Measurements from ENCODE around the gene SPO11.
"Not testable (repeated sequence)": the region's sequence is repeated elsewhere in the genome, so short reads cannot be mapped to it uniquely, and the experiment has no call there.

SPO11 gene

DNA sequence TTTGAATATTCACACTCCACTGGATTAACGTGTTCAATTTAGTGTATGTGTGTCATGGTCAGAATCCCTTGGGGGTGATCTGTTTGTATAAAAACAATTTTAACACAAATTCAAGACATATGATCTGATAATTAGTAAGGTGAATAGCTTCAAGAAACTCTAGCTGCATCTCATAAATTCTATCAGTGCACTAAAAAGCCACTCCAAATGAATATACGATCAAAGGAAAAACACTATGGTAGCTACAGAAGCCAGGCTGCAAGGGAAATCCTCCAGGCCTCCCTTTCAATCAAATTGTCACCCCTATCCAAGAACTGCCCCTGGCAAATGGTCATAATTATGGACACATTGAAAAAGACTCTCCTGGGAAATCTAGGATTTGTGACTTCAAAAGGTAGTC, 12.1 kb downstream of the SPO11 start:
- no peak for DNase-seq (ENCODE audit: low read depth)

DNA sequence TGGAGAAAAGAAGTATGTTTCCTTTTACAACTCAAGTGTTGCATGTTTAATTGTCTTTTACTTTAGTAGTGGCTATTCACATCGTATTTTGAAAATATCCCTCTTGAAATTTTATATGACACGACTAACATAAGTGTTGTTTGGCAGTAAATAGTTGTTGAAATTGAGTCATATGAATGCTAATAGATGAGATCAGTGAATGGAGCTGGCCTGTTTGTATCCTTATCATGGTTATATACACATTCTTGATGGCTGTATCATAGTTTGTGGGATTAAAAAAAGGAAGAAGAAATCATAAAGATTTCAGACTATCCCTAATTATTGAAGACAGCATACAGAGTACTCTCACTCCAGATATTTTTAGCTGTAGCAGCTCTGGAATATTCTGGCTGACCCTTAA, 13.2 kb downstream of the SPO11 start:
- DNase-seq (ENCODE audit: low read depth) = no peak

DNA sequence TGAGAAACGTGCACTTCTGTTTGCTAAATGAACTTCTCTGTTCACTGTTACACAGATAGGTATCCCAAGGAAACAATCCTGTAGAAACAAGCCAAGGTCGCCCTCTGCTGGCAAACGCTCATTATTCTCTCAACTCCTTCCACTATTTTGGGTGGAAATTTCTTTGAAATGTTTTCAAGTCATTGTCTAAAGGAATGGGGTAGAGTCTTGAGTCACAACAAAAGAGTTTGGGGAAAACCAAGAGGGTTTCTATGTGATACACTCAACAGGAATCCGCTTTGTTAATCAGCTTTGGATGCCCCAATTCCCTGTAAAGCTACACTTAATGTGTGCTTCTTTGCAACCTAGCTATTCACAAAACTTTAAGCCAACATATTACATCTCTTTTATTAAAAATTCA, 16.9 kb downstream of the SPO11 start:
- peak; percentile 73 for DNase-seq (ENCODE audit: low read depth)

DNA sequence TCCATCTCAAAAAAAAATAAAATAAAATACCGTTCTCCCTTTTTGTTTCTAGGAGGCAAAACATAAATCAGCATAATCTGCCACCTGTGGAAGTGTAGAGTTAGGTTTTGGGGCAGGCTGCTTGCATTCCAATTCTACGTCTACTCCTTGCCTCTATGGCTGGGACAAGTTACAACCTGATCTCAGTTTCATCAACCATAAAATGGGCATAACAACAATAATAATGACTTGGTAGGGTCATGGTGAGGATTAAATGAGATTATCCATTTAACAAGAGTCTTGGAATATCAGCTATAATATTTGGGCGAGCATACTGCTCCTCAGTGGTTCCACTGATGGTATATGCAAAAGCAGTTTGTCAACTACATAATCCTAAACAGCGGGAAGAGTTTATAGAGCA, 17.8 kb downstream of the SPO11 start:
- no peak for DNase-seq (ENCODE audit: low read depth)

DNA sequence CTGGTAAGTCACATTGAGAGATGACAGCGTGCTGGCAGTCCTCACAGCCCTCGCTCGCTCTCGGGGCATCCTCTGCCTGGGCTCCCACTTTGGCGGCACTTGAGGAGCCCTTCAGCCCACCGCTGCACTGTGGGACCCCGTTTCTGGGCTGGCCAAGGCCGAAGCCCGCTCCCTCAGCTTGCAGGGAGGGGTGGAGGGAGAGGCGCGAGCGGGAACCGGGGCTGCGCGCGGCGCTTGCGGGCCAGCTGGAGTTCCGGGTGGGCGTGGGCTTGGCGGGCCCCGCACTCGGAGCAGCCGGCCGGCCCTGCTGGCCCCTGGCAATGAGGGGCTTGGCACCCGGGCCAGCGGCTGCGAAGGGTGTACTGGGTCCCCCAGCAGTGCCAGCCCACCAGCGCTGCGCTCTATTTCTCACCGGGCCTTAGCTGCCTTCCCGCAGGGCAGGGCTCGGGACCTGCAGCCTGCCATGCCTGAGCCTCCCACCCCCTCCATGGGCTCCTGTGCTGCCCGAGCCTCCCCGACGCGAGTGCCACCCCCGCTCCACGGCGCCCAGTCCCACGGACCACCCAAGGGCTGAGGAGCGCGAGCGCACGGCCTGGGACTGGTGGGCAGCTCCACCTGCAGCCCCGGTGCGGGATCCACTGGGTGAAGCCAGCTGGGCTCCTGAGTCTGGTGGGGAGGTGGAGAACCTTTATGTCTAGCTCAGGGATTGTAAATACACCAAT, 18.8 kb downstream of the SPO11 start:
- not testable (repeated sequence) for DNase-seq (ENCODE audit: low read depth)

DNA sequence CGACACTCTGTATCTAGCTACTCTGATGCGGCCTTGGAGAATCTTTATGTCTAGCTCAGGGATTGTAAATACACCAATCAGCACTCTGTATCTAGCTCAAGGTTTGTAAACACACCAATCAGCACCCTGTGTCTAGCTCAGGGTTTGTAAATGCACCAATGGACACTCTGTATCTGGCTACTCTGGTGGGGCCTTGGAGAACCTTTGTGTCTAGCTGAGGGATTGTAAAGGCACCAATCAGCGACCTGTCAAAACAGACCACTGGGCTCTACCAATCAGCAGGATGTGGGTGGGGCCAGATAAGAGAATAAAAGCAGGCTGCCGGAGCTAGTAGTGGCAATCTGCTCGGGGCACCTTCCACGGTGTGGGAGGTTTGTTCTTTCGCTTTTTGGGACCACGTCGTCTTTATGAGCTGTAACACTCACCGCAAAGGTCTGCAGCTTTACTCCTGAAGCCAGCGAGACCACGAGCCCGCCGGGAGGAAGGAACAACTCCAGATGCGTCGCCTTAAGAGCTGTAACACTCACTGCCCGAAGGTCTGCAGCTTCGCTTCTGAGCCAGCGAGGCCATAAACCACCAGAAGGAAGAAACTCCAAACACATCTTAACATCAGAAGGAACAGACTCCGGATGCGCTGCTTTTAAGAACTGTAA, 19.4 kb downstream of the SPO11 start:
- DNase-seq (ENCODE audit: low read depth) = not testable (repeated sequence)

DNA sequence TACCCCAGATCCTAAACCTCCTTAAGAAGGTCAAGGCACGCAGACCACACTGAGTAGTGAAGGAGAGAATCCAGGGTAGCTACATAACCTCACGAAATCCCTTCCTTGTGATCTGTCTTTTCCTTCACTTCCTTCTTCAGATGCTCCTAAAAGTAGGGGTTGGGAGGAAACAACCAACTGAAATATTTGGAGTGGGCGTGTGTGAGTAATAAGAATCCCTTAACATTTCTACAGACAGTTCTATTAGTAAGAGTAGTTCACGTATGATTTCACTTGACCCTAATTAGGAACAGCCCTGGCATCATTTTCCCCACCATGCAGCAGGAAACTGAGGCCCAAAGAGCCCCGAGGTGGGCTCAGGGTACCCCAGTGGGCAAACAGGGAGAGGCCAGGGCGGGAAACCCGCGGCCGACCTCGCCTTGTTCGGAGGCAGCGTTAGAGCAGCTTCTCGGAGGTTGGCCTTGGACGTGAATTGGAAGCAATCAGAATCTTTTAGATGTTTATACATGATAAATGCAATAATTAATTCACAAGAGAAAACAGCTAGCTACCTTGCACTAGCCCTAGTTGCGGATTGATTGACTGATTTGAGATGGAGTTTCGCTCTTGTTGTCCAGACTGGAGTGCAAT, 20.6 kb downstream of the SPO11 start:
- peak; percentile 9 for DNase-seq (ENCODE audit: low read depth)

DNA sequence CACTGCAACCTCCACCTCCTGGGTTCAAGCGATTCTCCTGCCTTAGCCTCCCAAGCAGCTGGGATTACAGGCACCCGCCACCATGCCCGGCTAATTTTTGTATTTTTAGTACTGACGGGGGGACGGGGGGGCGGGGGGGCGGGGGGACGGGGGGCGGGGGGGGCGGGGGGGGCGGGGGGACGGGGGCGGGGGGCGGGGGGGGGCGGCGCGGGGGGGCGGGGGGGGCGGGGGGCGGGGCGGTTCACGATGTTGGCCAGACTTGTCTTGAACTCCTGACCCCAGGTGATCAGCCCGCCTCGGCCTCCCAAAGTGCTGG, 21.1 kb downstream of the SPO11 start:
- not testable (repeated sequence) for DNase-seq (ENCODE audit: low read depth)

DNA sequence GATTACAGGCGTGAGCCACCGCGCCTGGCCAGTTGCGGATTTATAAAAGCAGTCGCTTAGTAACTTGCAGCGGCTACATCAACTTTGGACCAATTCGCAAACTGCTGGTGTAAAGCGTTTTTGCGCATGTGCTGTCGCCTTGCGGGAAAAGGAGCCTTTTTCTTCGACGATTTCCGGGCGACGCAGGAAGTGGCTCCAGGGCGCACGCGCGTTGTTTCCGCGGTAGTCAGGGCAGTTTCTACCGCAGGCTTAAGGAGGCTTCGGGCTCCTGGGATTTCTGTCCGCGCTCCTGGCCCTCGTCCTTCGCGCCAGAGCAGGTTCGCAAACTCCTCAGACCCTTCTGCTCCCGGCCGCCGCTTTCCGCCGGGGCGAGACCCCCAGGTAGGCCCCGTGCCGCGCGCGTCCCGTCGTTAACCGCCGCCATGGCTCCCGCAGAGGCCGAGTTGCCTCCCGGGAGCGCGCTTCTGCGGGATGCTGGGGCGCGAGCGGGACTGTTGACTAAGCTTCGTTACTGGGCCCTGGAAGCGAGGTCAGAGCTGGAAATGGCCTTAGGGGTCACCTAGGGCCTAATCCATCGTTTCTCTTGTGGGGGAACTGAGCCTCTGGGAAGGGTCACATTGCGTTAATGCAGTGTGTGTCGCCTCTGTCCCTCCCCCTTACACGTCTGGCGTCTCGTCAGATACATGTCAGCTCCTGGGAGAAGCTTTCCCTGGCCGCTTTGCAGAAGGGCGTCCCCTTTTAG, 21.6 kb downstream of the SPO11 start, which contains the start of gene RAE1:
Gene RAE1 (plus strand): TSS at position 214 of the 742 bp plus-strand sequence. CDS start 2,784 bp downstream, outside the sequence.
- DNase-seq (ENCODE audit: low read depth) = peak; percentile 88

DNA sequence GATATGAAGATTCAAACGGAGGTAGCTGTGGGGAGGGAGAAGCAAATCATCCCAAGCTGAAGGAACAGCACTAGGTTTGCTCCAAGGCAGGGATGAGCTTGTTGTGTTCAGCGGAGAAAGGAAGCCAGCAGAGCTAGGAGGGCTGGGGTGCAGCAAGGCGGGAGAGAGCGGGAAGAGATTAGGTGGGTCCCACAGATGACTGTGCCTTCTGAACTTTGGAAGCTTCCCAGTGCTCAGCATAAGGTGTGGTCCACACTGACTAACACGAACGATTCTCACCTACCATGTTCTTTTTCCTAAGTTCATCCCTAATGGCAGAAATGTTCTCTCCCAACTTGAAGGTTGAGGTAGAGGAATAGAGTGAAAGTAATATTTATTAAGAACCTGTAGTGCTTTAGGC, 22.7 kb downstream of the SPO11 start:
- no peak for DNase-seq (ENCODE audit: low read depth)

DNA sequence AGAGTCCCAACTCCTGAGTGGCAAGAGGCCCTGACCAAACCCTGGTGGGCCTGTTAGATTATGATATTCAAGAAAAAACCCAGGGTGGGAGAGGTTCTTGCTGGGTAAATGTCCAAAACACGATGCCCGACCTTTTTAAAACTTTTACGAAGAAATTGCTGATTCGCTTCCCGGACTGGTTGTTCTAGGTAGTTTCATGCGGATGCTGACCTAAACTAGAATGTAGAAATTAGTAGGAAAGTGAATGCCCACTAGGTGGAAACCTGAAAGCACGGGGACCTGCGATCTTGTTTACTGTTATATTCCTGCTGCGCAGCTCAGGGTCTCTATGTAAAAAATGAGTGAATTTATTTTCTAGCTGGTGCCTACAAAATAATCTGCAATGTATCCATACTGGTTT, 23.7 kb downstream of the SPO11 start:
- DNase-seq (ENCODE audit: low read depth) = no peak

DNA sequence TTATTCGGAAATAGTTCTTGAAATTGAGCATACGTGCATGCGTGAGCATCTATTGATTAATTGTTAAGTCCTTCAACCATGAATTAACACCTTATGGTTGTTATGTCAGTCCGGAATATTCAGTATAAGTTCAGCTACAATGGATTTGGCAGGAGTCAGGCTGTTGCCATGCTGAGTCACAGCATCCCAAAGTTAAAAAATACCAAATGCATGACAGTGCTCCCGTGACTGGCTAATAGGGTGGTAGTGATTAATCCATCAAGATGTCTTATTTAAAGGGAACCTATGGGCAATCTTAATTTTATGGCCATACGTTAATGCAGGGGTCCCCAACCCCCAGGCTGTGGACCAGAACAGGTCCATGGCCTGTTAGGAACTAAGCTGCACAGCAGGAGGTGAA, 31.9 kb downstream of the SPO11 start:
- DNase-seq (ENCODE audit: low read depth) = peak; percentile 72

DNA sequence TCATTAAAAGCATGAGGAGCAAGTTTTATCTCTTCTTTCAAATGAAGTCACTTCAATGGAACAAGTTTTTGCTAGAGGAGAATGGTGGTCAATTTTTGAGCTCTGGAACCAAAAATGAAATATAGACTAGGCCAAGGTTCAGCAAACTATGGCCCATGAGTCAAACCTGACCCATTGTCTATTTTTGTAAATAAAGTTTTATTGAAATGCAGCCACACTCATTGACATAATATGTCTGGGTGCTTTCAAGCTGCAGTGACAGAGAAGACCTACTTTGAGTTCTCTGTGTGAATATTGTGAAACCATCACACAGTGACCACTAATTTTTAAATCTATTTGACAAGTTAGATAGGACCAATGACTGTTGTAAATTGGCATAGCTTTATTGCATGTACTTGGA, 34.8 kb downstream of the SPO11 start:
- no peak for DNase-seq (ENCODE audit: low read depth)

DNA sequence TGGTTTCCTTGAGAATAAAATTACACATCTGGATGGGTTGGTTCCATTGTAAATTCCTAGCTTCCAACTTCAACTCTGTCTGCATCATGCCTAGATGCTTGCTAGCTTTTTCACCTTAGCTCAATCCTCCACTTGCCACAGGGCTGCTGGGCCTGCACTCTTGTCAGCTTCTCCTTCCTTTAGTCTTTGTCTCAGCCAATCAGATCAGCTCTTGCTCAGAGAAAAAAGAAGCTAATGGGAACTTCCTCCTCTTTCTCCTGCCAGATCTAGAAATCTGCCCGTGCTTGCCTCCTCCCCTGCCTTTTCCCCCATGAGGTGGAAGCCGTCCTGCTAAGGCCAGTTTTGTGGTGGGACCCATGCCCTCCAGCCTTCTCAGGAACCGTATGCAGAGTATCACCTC, 40.0 kb downstream of the SPO11 start:
- no peak for DNase-seq (ENCODE audit: low read depth)

DNA sequence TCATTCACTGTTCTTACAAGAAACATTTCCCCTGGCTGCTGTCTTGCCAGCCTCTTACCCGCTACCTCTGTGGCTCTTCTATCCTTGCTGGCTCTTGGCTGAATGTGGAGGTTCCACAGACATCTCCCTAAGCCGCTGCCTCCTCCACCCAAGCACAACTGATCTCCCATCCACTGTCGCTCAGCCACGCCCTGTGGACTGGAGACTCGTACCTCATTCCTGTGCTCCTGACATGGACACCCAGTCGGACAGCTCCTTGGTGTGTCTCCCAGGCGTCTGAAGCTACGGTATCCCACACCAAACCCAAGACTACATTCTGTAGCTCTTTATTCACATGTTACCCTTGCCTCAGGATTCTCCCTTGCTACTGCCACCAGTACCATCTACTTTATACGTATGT, 40.7 kb downstream of the SPO11 start:
- no peak for DNase-seq (ENCODE audit: low read depth)

DNA sequence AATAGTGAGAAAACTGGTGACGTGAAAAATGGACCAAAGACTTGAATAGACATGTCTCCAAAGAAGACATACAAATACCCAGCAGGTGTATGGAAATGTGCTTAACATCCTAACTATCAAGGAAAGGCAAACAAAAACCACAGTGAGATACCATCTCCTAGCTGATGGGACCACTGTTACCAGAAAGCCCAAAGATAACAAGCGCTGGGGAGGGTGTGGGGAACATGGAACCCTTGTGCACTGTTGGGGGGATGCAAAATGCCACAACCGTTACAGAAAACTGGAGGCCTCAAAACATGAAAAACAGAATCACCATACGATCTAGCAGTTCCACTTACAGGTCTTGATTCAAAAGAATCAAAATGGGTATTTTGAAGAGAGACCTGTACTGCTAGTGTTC, 41.8 kb downstream of the SPO11 start:
- DNase-seq (ENCODE audit: low read depth) = no peak

DNA sequence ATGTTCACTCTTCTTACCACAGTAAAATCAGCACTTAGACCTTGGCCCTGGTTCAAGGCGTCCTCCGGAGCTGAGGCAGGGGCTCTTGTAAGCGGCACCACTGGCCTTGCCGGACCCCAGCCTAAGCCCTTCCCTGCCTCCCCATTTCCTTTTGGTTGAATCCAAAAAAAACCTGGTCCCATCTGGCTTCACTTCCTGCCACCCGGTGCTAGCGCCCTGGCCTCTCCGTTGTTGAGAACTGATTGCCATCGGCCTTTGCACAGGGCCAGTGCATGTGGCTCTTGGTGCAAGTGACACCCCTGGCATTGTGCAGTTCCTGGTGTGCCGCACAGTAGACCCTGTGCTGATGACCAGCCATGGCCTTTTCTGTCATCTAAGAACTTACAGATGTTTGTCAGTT, 42.6 kb downstream of the SPO11 start:
- no peak for DNase-seq (ENCODE audit: low read depth)

DNA sequence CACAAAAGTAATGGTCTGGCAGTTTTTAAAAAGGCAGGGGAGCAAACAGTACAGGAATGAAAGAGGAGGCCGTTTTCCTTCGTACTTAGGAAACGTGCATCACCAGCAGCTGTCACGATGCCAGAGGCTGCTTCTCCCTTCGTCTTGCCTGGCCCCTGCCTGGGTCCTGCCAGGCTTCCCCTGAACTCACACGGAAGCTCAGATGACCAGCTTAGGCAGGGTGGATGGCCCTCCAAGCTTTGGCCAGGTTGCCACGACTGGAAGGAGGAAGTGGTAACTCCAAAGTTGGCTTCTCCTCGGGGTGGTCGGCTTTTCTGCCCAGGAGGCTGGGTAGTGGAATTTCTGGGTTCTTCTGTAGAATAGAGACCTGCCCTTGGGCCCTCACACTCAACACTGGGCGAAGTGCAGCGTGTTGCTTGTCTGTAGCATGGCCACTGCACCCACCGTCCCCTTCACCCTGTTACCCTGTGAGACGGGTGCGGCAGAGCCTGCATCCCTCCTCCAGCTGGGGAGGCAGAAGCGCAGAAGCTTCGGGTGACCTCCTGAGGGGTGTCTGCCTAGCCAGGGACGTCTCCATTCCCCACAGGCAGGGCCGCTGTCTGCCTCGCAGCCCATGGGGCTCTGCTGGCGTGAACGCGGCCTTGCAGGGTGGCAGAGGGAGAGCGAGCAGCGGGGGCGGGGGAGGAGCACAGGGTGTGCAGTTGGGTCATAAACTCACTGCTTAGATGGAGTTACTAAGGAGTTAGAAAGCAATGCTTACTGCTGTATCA, 43.2 kb downstream of the SPO11 start:
- DNase-seq (ENCODE audit: low read depth) = no peak

DNA sequence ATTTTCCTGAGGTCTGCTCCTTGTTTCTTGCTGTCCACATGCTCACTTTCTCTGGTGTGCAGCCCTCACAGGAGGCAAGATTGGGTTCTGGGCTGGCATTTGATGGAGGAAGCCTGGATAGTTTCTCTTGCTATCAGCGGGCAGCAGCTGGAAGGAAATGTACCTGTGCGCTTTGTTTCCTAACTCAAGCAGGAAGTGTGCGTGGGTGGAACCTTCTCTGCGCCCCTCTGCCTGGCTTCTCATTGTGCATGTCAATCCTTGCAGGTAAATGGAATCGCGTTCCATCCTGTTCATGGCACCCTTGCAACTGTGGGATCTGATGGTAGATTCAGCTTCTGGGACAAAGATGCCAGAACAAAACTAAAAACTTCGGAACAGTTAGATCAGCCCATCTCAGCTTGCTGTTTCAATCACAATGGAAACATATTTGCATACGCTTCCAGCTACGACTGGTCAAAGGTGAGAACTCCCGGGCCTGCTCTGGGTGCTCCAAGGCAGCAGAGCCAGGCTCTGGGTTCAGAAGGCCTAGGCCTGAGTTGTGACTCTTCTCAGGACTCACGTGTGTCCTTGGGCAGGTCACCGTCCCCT, 44.8 kb downstream of the SPO11 start:
- no peak for DNase-seq (ENCODE audit: low read depth)

DNA sequence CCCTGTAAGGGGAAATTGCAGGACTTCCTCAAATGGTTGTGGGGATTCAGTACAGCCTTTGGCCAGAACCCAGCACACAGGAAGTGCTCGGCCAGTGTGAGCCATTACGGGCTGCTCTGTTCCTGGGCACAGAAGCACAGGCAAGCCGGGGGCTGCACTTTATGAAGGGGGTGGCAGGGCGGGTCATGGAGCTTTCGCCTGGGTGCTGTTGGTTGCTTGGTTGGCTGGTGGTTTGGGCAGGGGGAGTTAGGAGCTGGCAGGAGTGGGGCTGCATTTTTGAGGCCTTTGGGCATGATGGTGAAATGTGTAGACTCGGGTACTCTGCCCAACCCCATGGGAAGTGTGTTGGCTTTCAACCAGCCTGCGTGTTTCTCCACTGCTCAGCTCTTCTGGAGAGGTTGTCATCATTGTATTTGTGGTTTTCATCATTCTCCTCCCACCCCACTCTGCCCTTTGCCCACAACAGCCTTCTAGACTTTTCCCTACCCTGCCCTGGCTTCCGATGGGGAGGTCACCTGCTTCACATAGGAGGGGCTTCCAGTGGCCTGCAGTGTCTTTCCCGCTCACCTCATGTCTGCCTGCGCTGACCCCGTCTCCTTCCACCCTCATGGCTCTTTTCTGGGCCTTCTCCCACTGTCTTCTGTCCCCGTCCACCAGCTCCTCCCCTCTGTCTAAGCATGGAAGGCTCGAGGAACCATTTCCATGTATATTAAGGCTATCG, 45.5 kb downstream of the SPO11 start:
- DNase-seq (ENCODE audit: low read depth) = peak; percentile 48

DNA sequence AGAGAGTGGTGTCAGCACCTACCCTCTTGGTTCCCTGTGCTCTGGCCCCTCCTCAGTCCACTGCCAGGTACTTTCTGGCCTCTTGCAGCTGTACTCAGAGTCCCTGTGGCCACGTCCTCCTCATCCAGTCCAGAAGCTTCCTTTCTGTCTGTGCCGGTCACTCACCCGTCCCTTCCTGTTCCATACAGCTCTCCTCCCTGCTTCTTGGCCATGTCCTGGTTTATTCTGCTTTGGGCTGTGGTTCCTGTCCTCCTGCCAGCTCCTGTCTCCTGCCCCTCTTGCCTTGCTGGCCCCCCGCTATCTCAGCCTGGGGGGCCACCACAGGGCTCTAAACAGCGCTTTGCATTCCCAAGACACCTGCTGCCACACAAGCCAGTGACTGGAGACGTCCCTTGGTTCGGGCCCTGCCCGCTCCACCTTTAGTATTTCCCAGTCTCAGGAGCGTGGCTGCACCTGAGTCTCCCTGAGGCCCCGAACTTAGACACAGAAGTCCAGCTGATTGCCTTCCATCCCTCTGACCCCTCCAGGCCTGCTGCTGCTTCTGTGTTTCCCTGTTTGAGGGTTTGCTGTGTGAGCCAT, 46.1 kb downstream of the SPO11 start:
- no peak for DNase-seq (ENCODE audit: low read depth)

Measured in stromal cell of bone marrow (primary cell).